OCI-LY1 (cell line): ENCODE measurements around the gene AMHR2.

Experiments used
- H2AFZ ChIP-seq: fragments of 200-600 bp; sonication (generic), shearing (Covaris generic); 2 replicates; pipeline ENCODE4 v1.6.0; 2014; ENCODE audit warnings: antibody characterized with exemption, mild to moderate bottlenecking, low read length
- H3F3A ChIP-seq: fragments of 200-600 bp; sonication (generic), shearing (Covaris generic); 2 replicates; pipeline ENCODE4 v1.6.0; 2014; ENCODE audit warnings: mild to moderate bottlenecking, antibody characterized with exemption, low read length, moderate library complexity; ENCODE audit not compliant: insufficient read depth
- H3K27ac ChIP-seq: fragments of 200-600 bp; sonication (generic); 2 replicates; pipeline ENCODE4 v1.5.1; 2014; ENCODE audit warnings: low read length, mixed run types, mild to moderate bottlenecking, low read depth; ENCODE audit not compliant: poor library complexity, severe bottlenecking
- H3K27me3 ChIP-seq: fragments of 200-600 bp; sonication (generic); 2 replicates; pipeline ENCODE4 v1.6.0; 2014; ENCODE audit warnings: antibody characterized with exemption, mild to moderate bottlenecking, low read length, moderate library complexity; ENCODE audit not compliant: insufficient read depth
- H3K36me3 ChIP-seq: fragments of 200-600 bp; sonication (generic); 2 replicates; pipeline ENCODE4 v1.6.1; 2014; ENCODE audit warnings: mild to moderate bottlenecking, antibody characterized with exemption, low read length, moderate library complexity, mixed read lengths; ENCODE audit not compliant: insufficient read depth
- H3K4me1 ChIP-seq: fragments of 200-600 bp; sonication (generic); 2 replicates; pipeline ENCODE4 v1.5.1; 2014; ENCODE audit warnings: mild to moderate bottlenecking, low read length, moderate library complexity; ENCODE audit not compliant: insufficient read depth, severe bottlenecking
- H3K4me2 ChIP-seq: fragments of 200-600 bp; sonication (generic), shearing (Covaris generic); 2 replicates; pipeline ENCODE4 v1.6.1; 2014; ENCODE audit warnings: low read length
- H3K4me3 ChIP-seq: fragments of 200-600 bp; sonication (generic); 2 replicates; pipeline ENCODE4 v1.5.1; 2014; ENCODE audit warnings: low read length, low read depth, mild to moderate bottlenecking, mixed read lengths; ENCODE audit not compliant: poor library complexity, severe bottlenecking
- H3K79me2 ChIP-seq: fragments of 200-600 bp; shearing (Covaris generic); 2 replicates; pipeline ENCODE4 v1.6.1; 2016; ENCODE audit warnings: mixed run types, low read length, mixed read lengths; ENCODE audit not compliant: insufficient read depth
- H3K9ac ChIP-seq: fragments of 200-600 bp; sonication (generic), shearing (Covaris generic); 2 replicates; pipeline ENCODE4 v1.6.1; 2014; ENCODE audit warnings: mild to moderate bottlenecking, low read length, mixed read lengths
- H3K9me2 ChIP-seq: fragments of 200-600 bp; sonication (generic), shearing (Covaris generic); 2 replicates; pipeline ENCODE4 v1.6.1; 2014; ENCODE audit warnings: low read depth, mild to moderate bottlenecking, low read length, mixed read lengths
- H3K9me3 ChIP-seq: fragments of 200-600 bp; shearing (Covaris generic); 2 replicates; pipeline ENCODE4 v1.6.1; 2014; ENCODE audit warnings: low read length, mixed read lengths
- H4K20me1 ChIP-seq: fragments of 200-600 bp; sonication (generic), shearing (Covaris generic); 2 replicates; pipeline ENCODE4 v1.6.0; 2016; ENCODE audit warnings: mild to moderate bottlenecking, low read length; ENCODE audit not compliant: insufficient read depth
- CTCF ChIP-seq: fragments of 200-600 bp; sonication (generic), shearing (Covaris generic); IDR thresholded peaks from 2 replicates; pipeline ENCODE4 v1.5.1; 2017; ENCODE audit warnings: mild to moderate bottlenecking, antibody characterized with exemption, low read length, moderate library complexity, mixed read lengths
- EZH2 ChIP-seq: fragments of 200-600 bp; sonication (generic), shearing (Covaris generic); IDR thresholded peaks from 2 replicates; pipeline ENCODE4 v1.8.0; 2017; ENCODE audit warnings: borderline replicate concordance, mixed run types, mild to moderate bottlenecking, antibody characterized with exemption, low read length, moderate library complexity, mixed read lengths

Gene AMHR2

GRCh38 chr12:53378724-53379388 is 44.8 kb upstream of the AMHR2 start:
- H3K9me3 ChIP-seq, result no peaks in the 10 kb centered on the region
- H3K4me1 ChIP-seq, result peaks cover 47% of the 10 kb centered on the region
- peak overlapping the region; percentile 92 for H3K4me2 ChIP-seq
- H3K27ac ChIP-seq, result peak overlapping the region; percentile 93
- peak overlapping the region; percentile 97 for H3K9ac ChIP-seq
- no peak overlapping the region for H2AFZ ChIP-seq
- peaks cover 20% of the 10 kb centered on the region for H3K36me3 ChIP-seq
- no peaks in the 10 kb centered on the region; the same call in 1 of the 2 replicates for H3F3A ChIP-seq
- H4K20me1 ChIP-seq, result no peaks in the 10 kb centered on the region
- H3K9me2 ChIP-seq, result no peaks in the 10 kb centered on the region
- TF ChIP-seq CTCF (no peak), EZH2 (no peak)
- no peaks in the 10 kb centered on the region for H3K27me3 ChIP-seq
- H3K79me2 ChIP-seq, result peaks cover 3% of the 10 kb centered on the region; the same call in 1 of the 2 replicates
- H3K4me3 ChIP-seq, result peak overlapping the region; percentile 68

- Histone ChIP-seq H3K79me2 (peaks cover 6% of the 10 kb centered on the region; the same call in 1 of the 2 replicates), H3K27ac (peak overlapping the region; percentile 93), H3K4me3 (peak overlapping the region; percentile 72), H3K27me3 (no peaks in the 10 kb centered on the region), H3K9me2 (no peaks in the 10 kb centered on the region), H3K4me2 (peak overlapping the region; percentile 92), H3K4me1 (peaks cover 49% of the 10 kb centered on the region), H3K9ac (peak overlapping the region; percentile 97), H4K20me1 (no peaks in the 10 kb centered on the region), H3K36me3 (peaks cover 25% of the 10 kb centered on the region), H2AFZ (no peak overlapping the region), H3K9me3 (no peaks in the 10 kb centered on the region), H3F3A (no peaks in the 10 kb centered on the region; the same call in 1 of the 2 replicates)
- TF ChIP-seq CTCF (no peak), EZH2 (no peak)
Measured at GRCh38 chr12:53379389-53380103, 44.1 kb upstream of the AMHR2 start.

- Histone ChIP-seq H3F3A (no peaks in the 10 kb centered on the region; the same call in 1 of the 2 replicates), H3K36me3 (peaks cover 28% of the 10 kb centered on the region), H3K79me2 (peaks cover 8% of the 10 kb centered on the region; the same call in 1 of the 2 replicates), H3K4me2 (peak within 1 kb of the TSS; percentile 92), H3K27ac (peak within 1 kb of the TSS; percentile 93), H2AFZ (no peak within 1 kb of the TSS), H3K4me3 (peak within 1 kb of the TSS; percentile 72), H3K27me3 (no peaks in the 10 kb centered on the region), H4K20me1 (no peaks in the 10 kb centered on the region), H3K9me3 (no peaks in the 10 kb centered on the region), H3K9me2 (no peaks in the 10 kb centered on the region), H3K4me1 (peaks cover 51% of the 10 kb centered on the region), H3K9ac (peak within 1 kb of the TSS; percentile 97)
- TF ChIP-seq EZH2, result no peak
- no peak for TF ChIP-seq CTCF
Measured at GRCh38 chr12:53380104-53380793, 43.4 kb upstream of the AMHR2 start, which contains the start of gene SP1. Gene SP1 (plus strand): TSS chr12:53380176. CDS start chr12:53380292, 116 bp downstream.
